ENCODE data around the gene MYNN. TPM values are rescaled to one million over a fixed set of nuclear protein-coding genes. Genes with fewer than 3 reads are reported as not detected.

The MYNN gene
- total and polyA plus RNA-seq, 2 donors (not counting 1 experiment from before 2014, with no cell fraction given), result 14.7 to 24.0 TPM

GRCh38 chr3:169827712-169828111, 54.5 kb downstream of the MYNN start:
- ChIA-PET POLR2A (interaction anchor here (0.7 kb wide), 1 partner anchor 354 kb away, joined by 6 read pairs; no protein-coding TSS in a partner anchor), CTCF (interaction anchor here (0.6 to 1.2 kb wide), 2 partner anchors 14 to 207 kb away, joined by 3 read pairs; no protein-coding TSS in a partner anchor)
- H3K4me2 ChIP-seq (replicated peaks; ENCODE audit: low read depth, low read length, poor library complexity, severe bottlenecking), result no peak overlapping the region
- no peaks in the 10 kb centered on the region for H3K4me1 ChIP-seq (ENCODE audit: control insufficient read depth in 2 of 2, insufficient read depth in 2 of 2, low read length in 2 of 2)
- H3K36me3 ChIP-seq (replicated peaks in 1 of 2; ENCODE audit: control extremely low read depth in 1 of 2, control insufficient read depth in 1 of 2, extremely low read depth in 1 of 2, insufficient read depth in 2 of 2, low read length in 1 of 2), result no peaks in the 10 kb centered on the region
- no peaks in the 10 kb centered on the region for H3K9me3 Mint-ChIP-seq (ENCODE audit: insufficient read depth)
- no peak for DNase-seq
- no peak overlapping the region for H3K27ac Mint-ChIP-seq
- WGBS (ENCODE audit: insufficient coverage), result 82% methylated on average over 3 of the region's 4 CpGs
- no peak overlapping the region for H3K4me3 ChIP-seq (ENCODE audit: control extremely low read depth in 1 of 5, extremely low read depth in 1 of 5, insufficient read depth in 1 of 5, low read depth in 2 of 5, low read length in 4 of 5)
- H3K27ac ChIP-seq (ENCODE audit: low read length in 2 of 2), result no peak overlapping the region
- TF ChIP-seq, protein P1, sequence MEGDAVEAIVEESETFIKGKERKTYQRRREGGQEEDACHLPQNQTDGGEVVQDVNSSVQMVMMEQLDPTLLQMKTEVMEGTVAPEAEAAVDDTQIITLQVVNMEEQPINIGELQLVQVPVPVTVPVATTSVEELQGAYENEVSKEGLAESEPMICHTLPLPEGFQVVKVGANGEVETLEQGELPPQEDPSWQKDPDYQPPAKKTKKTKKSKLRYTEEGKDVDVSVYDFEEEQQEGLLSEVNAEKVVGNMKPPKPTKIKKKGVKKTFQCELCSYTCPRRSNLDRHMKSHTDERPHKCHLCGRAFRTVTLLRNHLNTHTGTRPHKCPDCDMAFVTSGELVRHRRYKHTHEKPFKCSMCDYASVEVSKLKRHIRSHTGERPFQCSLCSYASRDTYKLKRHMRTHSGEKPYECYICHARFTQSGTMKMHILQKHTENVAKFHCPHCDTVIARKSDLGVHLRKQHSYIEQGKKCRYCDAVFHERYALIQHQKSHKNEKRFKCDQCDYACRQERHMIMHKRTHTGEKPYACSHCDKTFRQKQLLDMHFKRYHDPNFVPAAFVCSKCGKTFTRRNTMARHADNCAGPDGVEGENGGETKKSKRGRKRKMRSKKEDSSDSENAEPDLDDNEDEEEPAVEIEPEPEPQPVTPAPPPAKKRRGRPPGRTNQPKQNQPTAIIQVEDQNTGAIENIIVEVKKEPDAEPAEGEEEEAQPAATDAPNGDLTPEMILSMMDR (IDR thresholded peaks at IDR 0.05), result no peak
- no peak for TF ChIP-seq EZH2 (IDR thresholded peaks at IDR 0.05; ENCODE audit: borderline replicate concordance, insufficient read depth, low read depth, low read length, poor library complexity, severe bottlenecking)
- H3K79me2 ChIP-seq (ENCODE audit: control insufficient read depth, insufficient read depth, low read length), result no peaks in the 10 kb centered on the region
- no peak overlapping the region for H3K4me3 Mint-ChIP-seq
- intact Hi-C loops (cut with micrococcal nuclease), result no loop called here
- peaks cover 6% of the 10 kb centered on the region for H3K4me1 Mint-ChIP-seq
- no peak overlapping the region for H3K9ac ChIP-seq (ENCODE audit: low read length)
- no peaks in the 10 kb centered on the region for H3K9me3 ChIP-seq (ENCODE audit: control extremely low read depth in 1 of 3, control insufficient read depth in 2 of 3, insufficient read depth in 1 of 3, low read length in 2 of 3)
- no peak for ATAC-seq (ENCODE audit: low read depth)
- H3K27me3 Mint-ChIP-seq, result no peaks in the 10 kb centered on the region
- no peak overlapping the region for H2AFZ ChIP-seq (ENCODE audit: insufficient read depth, low read depth, low read length, poor library complexity, severe bottlenecking)
- no peaks in the 10 kb centered on the region for H3K27me3 ChIP-seq (replicated peaks in 1 of 4; ENCODE audit: control extremely low read depth in 1 of 4, control insufficient read depth in 3 of 4, insufficient read depth in 4 of 4, low read length in 3 of 4)
- H4K20me1 ChIP-seq (ENCODE audit: control insufficient read depth, insufficient read depth, low read length, poor library complexity, severe bottlenecking), result no peaks in the 10 kb centered on the region

DNA sequence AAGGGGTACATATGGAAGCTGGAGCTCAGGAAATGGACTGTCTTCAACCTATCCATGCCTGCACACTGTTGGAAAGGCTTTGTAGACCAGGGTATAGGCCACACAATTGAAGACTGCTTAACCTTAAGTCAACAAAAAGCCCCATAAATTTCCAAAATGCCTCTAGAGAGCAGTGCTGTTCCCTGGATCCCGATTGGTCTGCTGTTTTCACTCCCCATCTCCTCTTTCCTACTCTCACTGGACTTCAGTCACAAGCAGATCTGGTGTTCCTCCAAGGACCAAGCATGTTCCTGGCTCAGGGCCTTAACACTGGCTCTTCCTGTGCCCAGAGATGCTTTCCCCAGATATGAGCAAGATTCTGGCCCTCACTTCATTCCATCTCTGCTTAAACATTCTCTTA, 62.3 kb downstream of the MYNN start:
- Histone ChIP-seq H3K36me3 (replicated peaks in 1 of 2; ENCODE audit: control extremely low read depth in 1 of 2, control insufficient read depth in 1 of 2, extremely low read depth in 1 of 2, insufficient read depth in 2 of 2, low read length in 1 of 2) (peaks cover 0 to 3% of the 10 kb centered on the region in 2 experiments), H3K9me3 (ENCODE audit: control extremely low read depth in 1 of 3, control insufficient read depth in 2 of 3, insufficient read depth in 1 of 3, low read length in 2 of 3) (peaks cover 0 to 1% (median 0%) of the 10 kb centered on the region in 3 donors), H4K20me1 (ENCODE audit: control insufficient read depth, insufficient read depth, low read length, poor library complexity, severe bottlenecking) (no peaks in the 10 kb centered on the region), H3K79me2 (ENCODE audit: control insufficient read depth, insufficient read depth, low read length) (no peaks in the 10 kb centered on the region), H3K4me1 (ENCODE audit: control insufficient read depth in 2 of 2, insufficient read depth in 2 of 2, low read length in 2 of 2) (peaks cover 24 to 28% of the 10 kb centered on the region in 2 donors), H3K27me3 (replicated peaks in 1 of 4; ENCODE audit: control extremely low read depth in 1 of 4, control insufficient read depth in 3 of 4, insufficient read depth in 4 of 4, low read length in 3 of 4) (no peaks in the 10 kb centered on the region), H3K4me3 (ENCODE audit: control extremely low read depth in 1 of 5, extremely low read depth in 1 of 5, insufficient read depth in 1 of 5, low read depth in 2 of 5, low read length in 4 of 5) (no peak overlapping the region), H2AFZ (ENCODE audit: insufficient read depth, low read depth, low read length, poor library complexity, severe bottlenecking) (peak overlapping the region; percentile 82), H3K27ac (ENCODE audit: low read length in 2 of 2) (peak overlapping the region; percentile 75 to 91), H3K9ac (ENCODE audit: low read length) (no peak overlapping the region), H3K4me2 (replicated peaks; ENCODE audit: low read depth, low read length, poor library complexity, severe bottlenecking) (peak overlapping the region; percentile 41)
- DNase-seq (no peak), ATAC-seq (ENCODE audit: low read depth) (no peak)
- intact Hi-C loops (cut with micrococcal nuclease), result loop anchor here (10.0 kb wide), 2 partner anchors 171 to 519 kb away; partner anchors contain the start of genes MECOM and SKIL
- no peaks in the 10 kb centered on the region for H3K9me3 Mint-ChIP-seq (ENCODE audit: insufficient read depth)
- WGBS (ENCODE audit: insufficient coverage), result 67% methylated on average over 1 of the region's 1 CpG
- CTCF ChIA-PET, result interaction anchor here (1.3 kb wide), 1 partner anchor 94 kb away, joined by 3 read pairs; no protein-coding TSS in a partner anchor
- H3K27me3 Mint-ChIP-seq, result no peaks in the 10 kb centered on the region
- peak overlapping the region; percentile 97 for H3K27ac Mint-ChIP-seq
- TF ChIP-seq, protein P1 (IDR thresholded peaks at IDR 0.05), result no peak
- no peak for TF ChIP-seq EZH2 (IDR thresholded peaks at IDR 0.05; ENCODE audit: borderline replicate concordance, insufficient read depth, low read depth, low read length, poor library complexity, severe bottlenecking)
- H3K4me1 Mint-ChIP-seq, result peaks cover 36% of the 10 kb centered on the region
- peak overlapping the region; percentile 3 for H3K4me3 Mint-ChIP-seq
- POLR2A ChIA-PET, result interaction anchor here (0.7 to 1.4 kb wide), 3 partner anchors 11 to 63 kb away, joined by 3 to 4 read pairs (median 3); partner anchors contain the start of gene MYNN
